ENCODE results near the gene UCN2.

- TF ChIP-seq CTCF (IDR thresholded peaks at IDR 0.05): no peak
- TF ChIP-seq EP300 (IDR thresholded peaks at IDR 0.05; ENCODE audit: low read depth): no peak
- no peak for TF ChIP-seq POLR2A (IDR thresholded peaks at IDR 0.05)
- no peak for TF ChIP-seq POLR2AphosphoS5 (IDR thresholded peaks at IDR 0.05)
Measured at GRCh38 chr3:48591886-48592518, 28.4 kb upstream of the UCN2 start.

Measured in transverse colon (tissue), 4 donors.